GM20000 (cell line): ENCODE measurements around the gene TMEM143.

Source experiments
- DNase-seq: peaks from one replicate; pipeline ENCODE4 v3.0.0; 2012; ENCODE audit warnings: low spot score
- CTCF ChIP-seq: IDR thresholded peaks from 2 replicates; pipeline ENCODE4 v1.5.1; 2012; ENCODE audit warnings: mild to moderate bottlenecking, control low read depth; ENCODE audit errors: extremely low read depth, missing control alignments

TMEM143 gene

GRCh38 chr19:48398375-48399235, 34.9 kb upstream of the TMEM143 start:
- TF ChIP-seq CTCF: no peak
- peak; percentile 94 for DNase-seq

- DNase-seq: no peak
- no peak for TF ChIP-seq CTCF
Measured at GRCh38 chr19:48398102-48398374, 34.3 kb upstream of the TMEM143 start.

- no peak for TF ChIP-seq CTCF
- no peak for DNase-seq
Measured at GRCh38 chr19:48397263-48398101, 33.7 kb upstream of the TMEM143 start.

GRCh38 chr19:48396824-48397176, 33.1 kb upstream of the TMEM143 start:
- TF ChIP-seq CTCF: no peak
- DNase-seq: no peak

GRCh38 chr19:48396016-48396823, 32.5 kb upstream of the TMEM143 start:
- no peak for TF ChIP-seq CTCF
- DNase-seq: no peak

- no peak for TF ChIP-seq CTCF
Measured at GRCh38 chr19:48395499-48395898, 31.8 kb upstream of the TMEM143 start.

GRCh38 chr19:48395170-48395455, 31.4 kb upstream of the TMEM143 start:
- TF ChIP-seq CTCF: no peak
- no peak for DNase-seq

More at GRCh38 chr19:48395499-48395898, 31.8 kb upstream of the TMEM143 start:
- DNase-seq: no peak
